SU-DHL-6 (cell line): ENCODE measurements around the gene NXN.

Experiments
- H2AFZ ChIP-seq: fragments of 200-600 bp; sonication (generic); 2 replicates; pipeline ENCODE4 v1.6.1; 2014; ENCODE audit warnings: low read depth, mild to moderate bottlenecking, moderate library complexity, mixed read lengths, antibody characterized with exemption, low read length; ENCODE audit not compliant: severe bottlenecking
- H3F3A ChIP-seq: fragments of 200-600 bp; shearing (Covaris generic); 2 replicates; pipeline ENCODE4 v1.6.0; 2016; ENCODE audit warnings: antibody characterized with exemption, mild to moderate bottlenecking; ENCODE audit not compliant: insufficient read depth
- H3K27ac ChIP-seq: fragments of 200-600 bp; sonication (generic); 2 replicates; pipeline ENCODE4 v1.5.1; 2016; ENCODE audit warnings: low read depth, mild to moderate bottlenecking, low read length, moderate library complexity, mixed read lengths
- H3K27me3 ChIP-seq: fragments of 200-600 bp; sonication (generic), shearing (Covaris generic); 2 replicates; pipeline ENCODE4 v1.6.0; 2014; ENCODE audit warnings: mild to moderate bottlenecking, low read length
- H3K36me3 ChIP-seq: fragments of 200-600 bp; sonication (generic); 2 replicates; pipeline ENCODE4 v1.6.1; 2014; ENCODE audit warnings: mild to moderate bottlenecking, low read length, mixed read lengths
- H3K4me2 ChIP-seq: fragments of 300-600, 200-600 bp; shearing (Covaris generic), sonication (generic); 2 replicates; pipeline ENCODE4 v1.6.0; 2014; ENCODE audit warnings: low read length, low read depth, mild to moderate bottlenecking; ENCODE audit not compliant: poor library complexity, severe bottlenecking
- H3K4me3 ChIP-seq: fragments of 200-600 bp; sonication (generic); 2 replicates; pipeline ENCODE4 v1.5.1; 2014; ENCODE audit warnings: antibody characterized with exemption, low read length, mild to moderate bottlenecking, mixed read lengths; ENCODE audit not compliant: insufficient read depth, poor library complexity, severe bottlenecking
- H3K79me2 ChIP-seq: fragments of 200-600 bp; sonication (generic); 2 replicates; pipeline ENCODE4 v1.6.1; 2014; ENCODE audit warnings: mild to moderate bottlenecking, low read length, moderate library complexity; ENCODE audit not compliant: insufficient read depth
- H3K9ac ChIP-seq: fragments of 200-600 bp; sonication (generic); 2 replicates; pipeline ENCODE4 v1.7.0; 2014; ENCODE audit warnings: mild to moderate bottlenecking, low read length
- H3K9me2 ChIP-seq: fragments of 200-600 bp; sonication (generic); replicated peaks from 2 replicates; pipeline ENCODE4 v1.6.1; 2014; ENCODE audit warnings: low read length; ENCODE audit not compliant: insufficient read depth
- H3K9me3 ChIP-seq: fragments of 200-600 bp; sonication (generic); 2 replicates; pipeline ENCODE4 v1.6.1; 2014; ENCODE audit warnings: low read length, mixed read lengths; ENCODE audit not compliant: insufficient read depth
- H4K20me1 ChIP-seq: fragments of 200-600 bp; sonication (generic); 2 replicates; pipeline ENCODE4 v1.6.1; 2014; ENCODE audit warnings: low read depth, mild to moderate bottlenecking, antibody characterized with exemption, low read length, moderate library complexity, mixed read lengths
- EZH2phosphoT487 ChIP-seq: fragments of 200-600 bp; sonication (generic), shearing (Covaris generic); conservative IDR thresholded peaks from 2 replicates; pipeline ENCODE4 v1.6.1; 2018; ENCODE audit warnings: mild to moderate bottlenecking, antibody characterized with exemption, low read length, moderate library complexity, mixed read lengths
- TF ChIP-seq, protein P1 (sequence below): fragments of 200-600 bp; sonication (generic); IDR thresholded peaks from one replicate; pipeline ENCODE4 v1.5.1; 2017; ENCODE audit warnings: antibody characterized with exemption, mild to moderate bottlenecking, low read length, moderate library complexity; ENCODE audit not compliant: insufficient read depth, poor library complexity, severe bottlenecking

Gene NXN

GRCh38 chr17:957856-958421 lies 21.6 kb downstream of the NXN start:
- H3F3A ChIP-seq: no peaks in the 10 kb centered on the region
- no peak overlapping the region for H3K27ac ChIP-seq
- H4K20me1 ChIP-seq: no peaks in the 10 kb centered on the region
- no peak overlapping the region for H3K4me2 ChIP-seq
- no peak overlapping the region for H3K4me3 ChIP-seq
- no peaks in the 10 kb centered on the region for H3K9me2 ChIP-seq
- no peaks in the 10 kb centered on the region for H3K79me2 ChIP-seq
- no peaks in the 10 kb centered on the region for H3K9me3 ChIP-seq
- no peaks in the 10 kb centered on the region for H3K27me3 ChIP-seq
- no peak overlapping the region for H3K9ac ChIP-seq
- no peak for TF ChIP-seq EZH2phosphoT487
- TF ChIP-seq, protein P1, sequence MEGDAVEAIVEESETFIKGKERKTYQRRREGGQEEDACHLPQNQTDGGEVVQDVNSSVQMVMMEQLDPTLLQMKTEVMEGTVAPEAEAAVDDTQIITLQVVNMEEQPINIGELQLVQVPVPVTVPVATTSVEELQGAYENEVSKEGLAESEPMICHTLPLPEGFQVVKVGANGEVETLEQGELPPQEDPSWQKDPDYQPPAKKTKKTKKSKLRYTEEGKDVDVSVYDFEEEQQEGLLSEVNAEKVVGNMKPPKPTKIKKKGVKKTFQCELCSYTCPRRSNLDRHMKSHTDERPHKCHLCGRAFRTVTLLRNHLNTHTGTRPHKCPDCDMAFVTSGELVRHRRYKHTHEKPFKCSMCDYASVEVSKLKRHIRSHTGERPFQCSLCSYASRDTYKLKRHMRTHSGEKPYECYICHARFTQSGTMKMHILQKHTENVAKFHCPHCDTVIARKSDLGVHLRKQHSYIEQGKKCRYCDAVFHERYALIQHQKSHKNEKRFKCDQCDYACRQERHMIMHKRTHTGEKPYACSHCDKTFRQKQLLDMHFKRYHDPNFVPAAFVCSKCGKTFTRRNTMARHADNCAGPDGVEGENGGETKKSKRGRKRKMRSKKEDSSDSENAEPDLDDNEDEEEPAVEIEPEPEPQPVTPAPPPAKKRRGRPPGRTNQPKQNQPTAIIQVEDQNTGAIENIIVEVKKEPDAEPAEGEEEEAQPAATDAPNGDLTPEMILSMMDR: no peak
- no peak overlapping the region for H2AFZ ChIP-seq
- no peaks in the 10 kb centered on the region for H3K36me3 ChIP-seq

DNA sequence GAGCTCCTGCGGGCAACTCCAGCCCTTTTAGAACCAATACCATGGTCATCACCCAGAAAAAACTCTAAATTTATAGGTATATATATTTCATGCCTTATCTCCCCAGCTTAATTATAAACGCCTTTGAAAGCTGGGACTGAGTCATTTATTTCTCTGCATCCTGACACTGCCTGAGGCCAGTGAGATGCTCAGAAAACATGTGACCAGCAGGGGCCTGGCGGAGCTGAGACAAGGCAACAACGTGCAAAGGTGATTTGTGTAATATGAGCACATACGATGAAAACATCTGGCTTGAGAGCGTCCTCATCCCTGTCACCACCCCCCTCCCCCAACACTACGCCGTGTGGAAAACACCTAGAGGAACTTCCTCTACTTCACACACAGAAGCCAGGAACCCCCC lies 22.7 kb downstream of the NXN start:
- H2AFZ ChIP-seq: no peak overlapping the region
- no peak for TF ChIP-seq EZH2phosphoT487
- TF ChIP-seq, protein P1: no peak
- no peaks in the 10 kb centered on the region for H3K79me2 ChIP-seq
- no peak overlapping the region for H3K4me2 ChIP-seq
- no peak overlapping the region for H3K9ac ChIP-seq
- H3K4me3 ChIP-seq: no peak overlapping the region
- no peaks in the 10 kb centered on the region for H3K36me3 ChIP-seq
- no peaks in the 10 kb centered on the region for H4K20me1 ChIP-seq
- H3K9me3 ChIP-seq: no peaks in the 10 kb centered on the region
- no peak overlapping the region for H3K27ac ChIP-seq
- H3K27me3 ChIP-seq: no peaks in the 10 kb centered on the region
- H3F3A ChIP-seq: no peaks in the 10 kb centered on the region
- H3K9me2 ChIP-seq: no peaks in the 10 kb centered on the region

DNA sequence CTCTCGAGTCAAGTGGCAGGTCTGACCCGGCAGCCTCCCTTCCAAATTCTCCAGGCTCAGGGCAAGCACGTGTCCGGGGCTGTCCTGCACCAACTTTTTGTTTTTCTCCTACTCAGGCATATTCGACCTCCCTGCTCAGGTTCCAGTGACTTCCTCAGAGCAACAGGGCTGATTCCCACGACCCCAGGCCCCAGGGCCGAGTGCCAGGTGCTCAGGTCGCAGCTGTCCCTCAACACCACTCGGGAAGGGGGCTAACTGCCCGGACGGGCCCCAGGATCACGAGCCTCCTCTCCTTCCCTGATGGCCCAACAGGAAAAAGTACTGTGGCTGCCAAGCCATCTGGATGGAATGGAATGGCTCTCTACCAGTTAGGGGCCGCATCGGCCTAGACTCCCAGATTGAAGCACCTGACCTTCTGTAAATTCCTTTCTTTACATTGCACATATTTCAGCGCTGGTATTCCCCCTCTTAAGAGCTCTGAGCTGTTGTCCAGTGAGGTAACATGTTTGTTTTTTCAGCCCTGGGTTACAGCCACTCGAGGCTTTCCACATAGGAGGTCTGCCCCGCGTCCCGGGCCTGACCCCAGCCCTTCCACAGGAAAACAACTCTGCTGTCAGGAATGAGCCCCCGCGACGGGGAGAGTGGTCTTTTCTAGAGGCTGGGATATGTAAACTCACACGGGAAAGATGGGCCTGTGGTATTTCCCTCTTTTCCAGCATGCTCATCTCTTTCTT lies 25.0 kb downstream of the NXN start:
- H3K27me3 ChIP-seq: no peaks in the 10 kb centered on the region
- no peaks in the 10 kb centered on the region for H3K9me2 ChIP-seq
- no peak overlapping the region for H3K4me2 ChIP-seq
- no peaks in the 10 kb centered on the region for H3K79me2 ChIP-seq
- no peaks in the 10 kb centered on the region for H4K20me1 ChIP-seq
- no peak overlapping the region for H2AFZ ChIP-seq
- no peak overlapping the region for H3K9ac ChIP-seq
- no peak for TF ChIP-seq EZH2phosphoT487
- TF ChIP-seq, protein P1: no peak
- no peaks in the 10 kb centered on the region for H3K36me3 ChIP-seq
- no peak overlapping the region for H3K27ac ChIP-seq
- H3K9me3 ChIP-seq: no peaks in the 10 kb centered on the region
- H3K4me3 ChIP-seq: no peak overlapping the region
- H3F3A ChIP-seq: no peaks in the 10 kb centered on the region
